IPS DF 4.7 (cell line): ENCODE measurements around the gene UBTF.

Experiments used
- DNase-seq: peaks from one replicate; pipeline ENCODE4 v3.0.0-alpha.2; 2013; ENCODE audit warnings: low spot score; ENCODE audit errors: extremely low read depth

Gene UBTF

GRCh38 chr17:44171931-44172455 lies 47.5 kb downstream of the UBTF start:
- no peak for DNase-seq

- DNase-seq, result no peak
These were observed 48.8 kb downstream of the UBTF start, which contains the start of gene ASB16 for GRCh38 chr17:44170499-44171201. TSS of gene ASB16 (plus strand) at chr17:44170704. CDS start at chr17:44170790, 86 bp downstream.

- no peak for DNase-seq
These were observed 49.4 kb downstream of the UBTF start for GRCh38 chr17:44170135-44170498.

GRCh38 chr17:44167181-44167861 lies 52.2 kb downstream of the UBTF start:
- DNase-seq, result no peak

GRCh38 chr17:44164476-44164875 lies 55.0 kb downstream of the UBTF start:
- no peak for DNase-seq

- no peak for DNase-seq
These were observed 59.8 kb downstream of the UBTF start for GRCh38 chr17:44159519-44160210.

- DNase-seq, result no peak
These were observed 64.0 kb downstream of the UBTF start for GRCh38 chr17:44155488-44155887.
